Neural cell (in vitro differentiated cells): ENCODE data around the gene ARPC4. TPM values are rescaled to one million over a fixed set of nuclear protein-coding genes. Genes with fewer than 3 reads are reported as not detected.

ENCODE experiments used
- H2AFZ ChIP-seq: fragments of 200-600, 300-800 bp; sonication (generic), shearing (Covaris generic); 2 replicates; pipeline ENCODE4 v1.6.0; 2014; ENCODE audit warnings: low read depth, mild to moderate bottlenecking, antibody characterized with exemption, low read length, moderate library complexity
- H3F3A ChIP-seq: fragments of 200-600 bp; shearing (Covaris generic); 2 replicates; pipeline ENCODE4 v1.6.1; 2016; ENCODE audit warnings: mild to moderate bottlenecking, moderate library complexity, mixed read lengths, antibody characterized with exemption, low read length; ENCODE audit not compliant: insufficient read depth, poor library complexity, severe bottlenecking
- H3K27ac ChIP-seq: fragments of 200-600, 300-800 bp; sonication (generic), shearing (Covaris generic); 2 replicates; pipeline ENCODE4 v1.5.1; 2014; ENCODE audit warnings: mild to moderate bottlenecking, low read length, moderate library complexity
- H3K27me3 ChIP-seq: fragments of 300-800, 200-600 bp; sonication (generic), shearing (Covaris generic); 2 replicates; pipeline ENCODE4 v1.6.0; 2014; ENCODE audit warnings: mild to moderate bottlenecking, low read depth, low read length, moderate library complexity; ENCODE audit not compliant: insufficient read depth
- H3K36me3 ChIP-seq: fragments of 300-800, 200-600 bp; sonication (generic), shearing (Covaris generic); 2 replicates; pipeline ENCODE4 v1.5.1; 2014; ENCODE audit warnings: mild to moderate bottlenecking, antibody characterized with exemption, low read length, moderate library complexity; ENCODE audit not compliant: insufficient read depth
- H3K4me2 ChIP-seq: fragments of 300-800, 200-600 bp; sonication (generic), shearing (Covaris generic); 2 replicates; pipeline ENCODE4 v1.6.0; 2014; ENCODE audit warnings: mild to moderate bottlenecking, low read length
- H3K4me3 ChIP-seq: fragments of 300-800, 200-600 bp; sonication (generic), shearing (Covaris generic); 2 replicates; pipeline ENCODE4 v1.5.1; 2014; ENCODE audit warnings: mild to moderate bottlenecking, low read length, moderate library complexity
- H3K79me2 ChIP-seq: fragments of 200-600 bp; shearing (Covaris generic); replicated peaks from 2 replicates; pipeline ENCODE4 v1.6.0; 2014; ENCODE audit warnings: mild to moderate bottlenecking, low read length, moderate library complexity; ENCODE audit not compliant: insufficient read depth
- H3K9ac ChIP-seq: fragments of 300-800, 200-600 bp; sonication (generic), shearing (Covaris generic); 2 replicates; pipeline ENCODE4 v1.6.1; 2016; ENCODE audit warnings: mild to moderate bottlenecking, low read length, mixed read lengths
- H3K9me2 ChIP-seq: fragments of 200-600 bp; shearing (Covaris generic); 2 replicates; pipeline ENCODE4 v1.6.1; 2016; ENCODE audit warnings: mild to moderate bottlenecking, low read length, mixed read lengths; ENCODE audit not compliant: insufficient read depth
- H3K9me3 ChIP-seq: fragments of 200-600, 300-800 bp; sonication (generic), shearing (Covaris generic); 2 replicates; pipeline ENCODE4 v1.6.1; 2016; ENCODE audit warnings: mild to moderate bottlenecking, mixed run types, low read length, moderate library complexity, mixed read lengths
- H4K20me1 ChIP-seq: fragments of 200-600 bp; shearing (Covaris generic); 2 replicates; pipeline ENCODE4 v1.6.1; 2016; ENCODE audit warnings: mild to moderate bottlenecking, mixed run types; ENCODE audit not compliant: insufficient read depth
- CTCF ChIP-seq: fragments of 450-650 bp; IDR thresholded peaks from 2 replicates; pipeline ENCODE4 v1.5.1; 2014; ENCODE audit warnings: antibody characterized with exemption, mild to moderate bottlenecking, moderate library complexity; ENCODE audit not compliant: poor library complexity, severe bottlenecking
- EP300 ChIP-seq: fragments of 450-650 bp; conservative IDR thresholded peaks from 2 replicates; pipeline ENCODE4 v1.6.1; 2014; ENCODE audit warnings: antibody characterized with exemption, mild to moderate bottlenecking, moderate library complexity; ENCODE audit not compliant: poor library complexity, severe bottlenecking
- EZH2 ChIP-seq: fragments of 200-600, 300-800 bp; shearing (Covaris generic), sonication (generic); IDR thresholded peaks from 2 replicates; pipeline ENCODE4 v1.6.1; 2014; ENCODE audit warnings: antibody characterized with exemption, low read length, borderline replicate concordance, mild to moderate bottlenecking; ENCODE audit not compliant: insufficient read depth, poor library complexity, severe bottlenecking
- MXI1 ChIP-seq: fragments of 450-650 bp; conservative IDR thresholded peaks from 2 replicates; pipeline ENCODE4 v1.6.1; 2014; ENCODE audit warnings: antibody characterized with exemption, mild to moderate bottlenecking; ENCODE audit not compliant: poor library complexity, severe bottlenecking
- POLR2AphosphoS5 ChIP-seq: IDR thresholded peaks from 2 replicates; pipeline ENCODE4 v1.6.1; 2012
- RAD21 ChIP-seq: fragments of 450-650 bp; conservative IDR thresholded peaks from 2 replicates; pipeline ENCODE4 v1.6.1; 2014; ENCODE audit warnings: antibody characterized with exemption, mild to moderate bottlenecking, moderate library complexity
- REST ChIP-seq: IDR thresholded peaks from 2 replicates; pipeline ENCODE4 v1.6.1; 2012; ENCODE audit warnings: borderline replicate concordance
- SMC3 ChIP-seq: fragments of 450-650 bp; conservative IDR thresholded peaks from 2 replicates; pipeline ENCODE4 v1.6.1; 2014; ENCODE audit warnings: antibody characterized with exemption, mild to moderate bottlenecking, moderate library complexity; ENCODE audit not compliant: poor library complexity
- TAF1 ChIP-seq: IDR thresholded peaks from 2 replicates; pipeline ENCODE4 v1.6.1; 2012; ENCODE audit warnings: low read depth
- polyA plus RNA-seq: library from polyadenylated mRNA; depleted of rRNA; stranded (reverse); fragments of >200 nt; gene quantifications from 2 replicates; pipeline ENCODE4 v1.2.3, GENCODE V29; 2014

Gene ARPC4
- polyA plus RNA-seq, 1 donor from 2014 or later, result 179 TPM

- peaks cover 30% of the 10 kb centered on the region for H3K79me2 ChIP-seq
- no peak for TF ChIP-seq TAF1
- no peak for TF ChIP-seq CTCF
- TF ChIP-seq SMC3, result no peak
- TF ChIP-seq RAD21, result no peak
- no peak for TF ChIP-seq POLR2AphosphoS5
- TF ChIP-seq MXI1, result peak; percentile 30
- TF ChIP-seq EP300, result no peak
- TF ChIP-seq REST, result peak; percentile 22
- peaks cover 5% of the 10 kb centered on the region for H3K36me3 ChIP-seq
Observed at GRCh38 chr3:9793161-9793781, 389 bp downstream of the ARPC4 start.

GRCh38 chr3:9794400-9794799, 1.5 kb downstream of the ARPC4 start:
- Histone ChIP-seq H3K27ac (no peak overlapping the region), H3K4me2 (no peak overlapping the region)
- TF ChIP-seq POLR2AphosphoS5 (no peak), REST (no peak), TAF1 (no peak), CTCF (no peak), MXI1 (no peak), RAD21 (no peak), SMC3 (no peak), EZH2 (no peak), EP300 (no peak)

More at GRCh38 chr3:9793161-9793781, 389 bp downstream of the ARPC4 start:
- no peaks in the 10 kb centered on the region for H3K9me3 ChIP-seq
- H2AFZ ChIP-seq, result peak overlapping the region; percentile 82
- H3K27me3 ChIP-seq, result no peaks in the 10 kb centered on the region
- peak overlapping the region; percentile 98 for H3K27ac ChIP-seq
- no peaks in the 10 kb centered on the region for H4K20me1 ChIP-seq
- H3K9me2 ChIP-seq, result no peaks in the 10 kb centered on the region
- peak overlapping the region; percentile 99 for H3K9ac ChIP-seq
- H3F3A ChIP-seq, result no peaks in the 10 kb centered on the region
- peak overlapping the region; percentile 85 for H3K4me2 ChIP-seq
- peak overlapping the region; percentile 97 for H3K4me3 ChIP-seq

More at GRCh38 chr3:9794400-9794799, 1.5 kb downstream of the ARPC4 start:
- H3K9me3 ChIP-seq, result no peaks in the 10 kb centered on the region
- no peaks in the 10 kb centered on the region for H3F3A ChIP-seq
- no peak overlapping the region for H2AFZ ChIP-seq
- H3K27me3 ChIP-seq, result no peaks in the 10 kb centered on the region
- peaks cover 30% of the 10 kb centered on the region for H3K79me2 ChIP-seq
- H3K36me3 ChIP-seq, result peaks cover 5% of the 10 kb centered on the region
- H3K9me2 ChIP-seq, result no peaks in the 10 kb centered on the region
- H3K9ac ChIP-seq, result no peak overlapping the region
- H3K4me3 ChIP-seq, result peak overlapping the region; percentile 97
- no peaks in the 10 kb centered on the region for H4K20me1 ChIP-seq
